ENCODE data around the gene ASCC1. TPM values are rescaled to one million over a fixed set of nuclear protein-coding genes. Genes with fewer than 3 reads are reported as not detected.

ASCC1 gene, protein sequence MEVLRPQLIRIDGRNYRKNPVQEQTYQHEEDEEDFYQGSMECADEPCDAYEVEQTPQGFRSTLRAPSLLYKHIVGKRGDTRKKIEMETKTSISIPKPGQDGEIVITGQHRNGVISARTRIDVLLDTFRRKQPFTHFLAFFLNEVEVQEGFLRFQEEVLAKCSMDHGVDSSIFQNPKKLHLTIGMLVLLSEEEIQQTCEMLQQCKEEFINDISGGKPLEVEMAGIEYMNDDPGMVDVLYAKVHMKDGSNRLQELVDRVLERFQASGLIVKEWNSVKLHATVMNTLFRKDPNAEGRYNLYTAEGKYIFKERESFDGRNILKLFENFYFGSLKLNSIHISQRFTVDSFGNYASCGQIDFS
- total RNA-seq (36.1 TPM), polyA plus RNA-seq (ENCODE audit: insufficient read depth, low read depth, low replicate concordance) (24.0 TPM)
- long read RNA-seq, donor 1, partial matches to known transcripts, result 268 of 354 reads
- long read RNA-seq, donor 1, other reads (novel, unspliced or antisense), result 85 of 354 reads
- long read RNA-seq, donor 2, transcript ASCC1-202 (10 exons, 2,002 nt), result major isoform, 5 of 312 reads
- long read RNA-seq, donor 2, partial matches to known transcripts, result 214 of 312 reads
- long read RNA-seq, donor 2, other reads (novel, unspliced or antisense), result 93 of 312 reads
- long read RNA-seq, donor 3, partial matches to known transcripts, result 154 of 310 reads
- long read RNA-seq, donor 3, other reads (novel, unspliced or antisense), result 155 of 310 reads
- long read RNA-seq, donor 4, transcript ASCC1-202 (10 exons, 2,002 nt), result major isoform, 7 of 232 reads
- long read RNA-seq, donor 4, partial matches to known transcripts, result 107 of 232 reads
- long read RNA-seq, donor 4, other reads (novel, unspliced or antisense), result 118 of 232 reads
- long read RNA-seq, donor 5, result 0 reads
- long read RNA-seq, donor 6, transcript ASCC1-202 (10 exons, 2,002 nt), result major isoform, 8 of 281 reads
- long read RNA-seq, donor 6, partial matches to known transcripts, result 54 of 281 reads
- long read RNA-seq, donor 6, other reads (novel, unspliced or antisense), result 217 of 281 reads
- long read RNA-seq, donor 7, partial matches to known transcripts, result 3 of 26 reads
- long read RNA-seq, donor 7, other reads (novel, unspliced or antisense), result 19 of 26 reads
- long read RNA-seq, donor 8, partial matches to known transcripts, result 140 of 265 reads
- long read RNA-seq, donor 8, other reads (novel, unspliced or antisense), result 122 of 265 reads
- long read RNA-seq, donor 9, partial matches to known transcripts, result 111 of 182 reads
- long read RNA-seq, donor 9, other reads (novel, unspliced or antisense), result 70 of 182 reads
- long read RNA-seq, donor 10, partial matches to known transcripts, result 376 of 494 reads
- long read RNA-seq, donor 10, other reads (novel, unspliced or antisense), result 117 of 494 reads

DNA sequence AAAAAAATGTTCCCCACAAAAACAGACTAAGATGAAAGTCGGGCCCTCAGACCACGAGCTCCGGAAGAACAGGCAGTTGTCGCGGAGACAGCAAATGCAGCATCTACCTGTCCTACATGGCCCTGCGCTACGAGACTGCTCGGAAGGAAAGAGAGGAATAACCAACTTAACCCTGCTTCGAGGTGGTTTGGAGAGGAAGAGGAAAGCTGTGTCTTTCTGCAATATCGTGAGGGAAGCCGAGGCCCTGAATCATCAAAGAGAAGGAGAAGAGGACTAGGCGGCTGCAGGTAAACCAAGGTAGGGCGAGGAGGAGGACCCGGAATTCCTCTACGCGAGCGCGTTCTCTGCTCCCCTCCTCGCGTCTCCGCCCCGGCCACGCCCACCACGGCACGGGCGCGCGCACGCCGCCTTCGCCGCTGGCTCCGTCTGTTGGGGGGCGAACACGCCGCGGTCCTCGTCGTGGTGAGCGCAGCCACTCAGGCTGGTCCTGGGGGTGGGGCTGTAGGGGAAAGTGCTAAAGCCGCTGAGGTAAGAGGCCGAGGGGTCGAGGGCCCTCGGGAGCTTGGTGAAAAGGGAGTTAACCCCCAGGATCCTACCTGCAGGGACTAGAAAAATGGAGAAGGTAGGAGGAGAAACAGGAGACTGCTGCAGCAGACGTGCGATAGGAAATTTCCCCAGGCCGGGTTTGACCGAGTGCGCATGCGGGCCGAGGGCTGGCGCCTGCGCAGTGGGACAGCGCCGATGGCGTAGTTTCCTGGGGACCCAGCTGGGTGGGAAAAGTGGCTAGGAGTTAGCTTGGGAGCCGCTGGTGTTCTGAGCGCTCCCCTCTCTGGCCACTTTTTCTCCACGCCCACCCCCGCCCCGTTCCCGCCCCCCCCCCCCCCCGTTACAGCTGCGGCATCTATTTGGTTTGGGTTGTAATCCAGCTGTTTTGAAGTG, at the start of gene ASCC1, which contains the start of gene ANAPC16:
Gene ASCC1, minus strand, starts transcription at position 666 of the 939 bp plus-strand sequence. CDS start 2,978 bp downstream, outside the sequence.
Gene ANAPC16, plus strand, starts transcription at position 402 of the 939 bp plus-strand sequence. CDS start 7,903 bp downstream, outside the sequence.
- peak; percentile 96 to 98 (median 98) for DNase-seq
- H3K4me3 ChIP-seq (ENCODE audit: low read length in 3 of 3), result peak within 1 kb of the TSS; percentile 88 to 99 (median 94)
- TF ChIP-seq, protein P1, sequence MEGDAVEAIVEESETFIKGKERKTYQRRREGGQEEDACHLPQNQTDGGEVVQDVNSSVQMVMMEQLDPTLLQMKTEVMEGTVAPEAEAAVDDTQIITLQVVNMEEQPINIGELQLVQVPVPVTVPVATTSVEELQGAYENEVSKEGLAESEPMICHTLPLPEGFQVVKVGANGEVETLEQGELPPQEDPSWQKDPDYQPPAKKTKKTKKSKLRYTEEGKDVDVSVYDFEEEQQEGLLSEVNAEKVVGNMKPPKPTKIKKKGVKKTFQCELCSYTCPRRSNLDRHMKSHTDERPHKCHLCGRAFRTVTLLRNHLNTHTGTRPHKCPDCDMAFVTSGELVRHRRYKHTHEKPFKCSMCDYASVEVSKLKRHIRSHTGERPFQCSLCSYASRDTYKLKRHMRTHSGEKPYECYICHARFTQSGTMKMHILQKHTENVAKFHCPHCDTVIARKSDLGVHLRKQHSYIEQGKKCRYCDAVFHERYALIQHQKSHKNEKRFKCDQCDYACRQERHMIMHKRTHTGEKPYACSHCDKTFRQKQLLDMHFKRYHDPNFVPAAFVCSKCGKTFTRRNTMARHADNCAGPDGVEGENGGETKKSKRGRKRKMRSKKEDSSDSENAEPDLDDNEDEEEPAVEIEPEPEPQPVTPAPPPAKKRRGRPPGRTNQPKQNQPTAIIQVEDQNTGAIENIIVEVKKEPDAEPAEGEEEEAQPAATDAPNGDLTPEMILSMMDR (IDR thresholded peaks at IDR 0.05; ENCODE audit: borderline replicate concordance, extremely low read depth, insufficient read depth), result no peak
- H3K9ac ChIP-seq (ENCODE audit: low read length in 3 of 3), result peak within 1 kb of the TSS; percentile 90 to 100 (median 97)
- H3K4me1 ChIP-seq (ENCODE audit: control insufficient read depth in 2 of 3, insufficient read depth in 2 of 3, low read depth in 1 of 3, low read length in 3 of 3), result peaks cover 2 to 19% (median 6%) of the 10 kb centered on the region in 3 donors
- peak within 1 kb of the TSS; percentile 97 to 99 for H3K27ac ChIP-seq (ENCODE audit: low read depth in 2 of 2, low read length in 2 of 2)
- H3K36me3 ChIP-seq (ENCODE audit: control insufficient read depth in 2 of 3, insufficient read depth in 3 of 3, low read length in 3 of 3), result peaks cover 0 to 10% (median 1%) of the 10 kb centered on the region in 3 donors
- FAIRE-seq, result no peak
- no peaks in the 10 kb centered on the region for H3K9me3 ChIP-seq (ENCODE audit: control insufficient read depth in 2 of 3, insufficient read depth in 1 of 3, low read length in 3 of 3)
- no peaks in the 10 kb centered on the region for H3K27me3 ChIP-seq (ENCODE audit: control insufficient read depth, insufficient read depth, low read length)
- intact Hi-C loops (cut with DNase I), result no loop called here

DNA sequence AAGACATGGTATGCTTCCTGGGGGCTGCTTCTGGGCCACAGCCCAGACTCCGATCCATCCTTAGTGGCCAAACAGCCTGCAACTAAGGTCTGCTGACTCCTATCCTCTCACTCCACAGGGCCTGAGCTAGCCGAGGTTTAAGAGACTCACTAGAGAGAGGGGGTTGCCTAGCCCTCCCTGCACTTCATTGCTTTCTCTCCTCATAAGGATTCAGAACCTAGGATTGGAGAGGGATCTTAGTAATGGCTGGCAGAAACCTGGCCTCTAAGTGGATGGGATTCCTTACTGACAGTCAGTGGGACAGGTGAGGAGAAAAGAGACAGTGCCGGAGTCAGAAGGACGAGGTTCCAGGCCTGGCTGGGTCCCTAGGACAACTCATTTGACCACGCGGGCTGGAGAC, 49.4 kb upstream of the ASCC1 start:
- FAIRE-seq, result no peak
- H3K9ac ChIP-seq (ENCODE audit: low read length in 3 of 3), result no peak overlapping the region

More for the DNA sequence above, 49.4 kb upstream of the ASCC1 start:
- TF ChIP-seq, protein P1 (IDR thresholded peaks at IDR 0.05; ENCODE audit: borderline replicate concordance, extremely low read depth, insufficient read depth), result no peak
- H3K36me3 ChIP-seq (ENCODE audit: control insufficient read depth in 2 of 3, insufficient read depth in 3 of 3, low read length in 3 of 3), result no peaks in the 10 kb centered on the region
- H3K27ac ChIP-seq (ENCODE audit: low read depth in 2 of 2, low read length in 2 of 2), result peak overlapping the region; percentile 36 to 61
- H3K4me3 ChIP-seq (ENCODE audit: low read length in 3 of 3), result no peak overlapping the region
- H3K27me3 ChIP-seq (ENCODE audit: control insufficient read depth, insufficient read depth, low read length), result no peaks in the 10 kb centered on the region
- intact Hi-C loops (cut with DNase I), result no loop called here
- no peaks in the 10 kb centered on the region for H3K9me3 ChIP-seq (ENCODE audit: control insufficient read depth in 2 of 3, insufficient read depth in 1 of 3, low read length in 3 of 3)
- DNase-seq, result peak in 1 of 5 donors; percentile 16
- peaks cover under 1 to 6% (median 4%) of the 10 kb centered on the region in 3 donors for H3K4me1 ChIP-seq (ENCODE audit: control insufficient read depth in 2 of 3, insufficient read depth in 2 of 3, low read depth in 1 of 3, low read length in 3 of 3)

Data from kidney (tissue), 22 donors.